ENCODE results near the gene SLC9A7. TPM values are rescaled to one million over a fixed set of nuclear protein-coding genes. Genes with fewer than 3 reads are reported as not detected.
"Not testable (repeated sequence)": the region's sequence is repeated elsewhere in the genome, so short reads cannot be mapped to it uniquely, and the experiment has no call there.

SLC9A7 gene
- polyA plus RNA-seq, 4 donors = under 0.01 to 2.8 (median 1.4) TPM

DNA sequence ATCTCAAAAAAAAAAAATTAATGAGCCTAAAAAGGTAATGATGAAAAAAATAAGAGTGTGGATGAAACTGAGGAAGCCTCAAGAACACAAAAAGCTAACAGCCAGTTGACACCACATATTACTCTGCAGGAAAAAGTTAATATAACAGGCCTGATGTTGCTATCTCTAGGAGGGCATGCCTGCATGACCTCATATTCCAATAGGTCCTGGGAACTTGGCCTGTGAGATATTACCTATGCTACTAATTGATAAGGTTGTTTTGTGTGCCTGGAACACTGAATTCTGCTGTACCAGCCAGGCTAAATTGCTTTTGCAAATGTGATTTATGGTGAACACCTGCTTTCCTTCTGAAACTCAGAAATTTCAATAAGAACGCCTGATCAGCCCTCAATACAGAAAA, 15.9 kb downstream of the SLC9A7 start:
- no peaks in the 10 kb centered on the region for H3K4me1 ChIP-seq (ENCODE audit: control insufficient read depth in 3 of 3, insufficient read depth in 2 of 3, low read depth in 1 of 3, low read length in 2 of 3)
- no peak overlapping the region for H3K4me3 ChIP-seq (ENCODE audit: low read depth in 1 of 3, low read length in 3 of 3)
- DNase-seq = no peak
- no peaks in the 10 kb centered on the region for H3K27me3 ChIP-seq (ENCODE audit: control insufficient read depth in 3 of 3, insufficient read depth in 3 of 3, low read length in 3 of 3)
- H3K36me3 ChIP-seq (ENCODE audit: control insufficient read depth in 3 of 3, insufficient read depth in 2 of 3, low read depth in 1 of 3, low read length in 3 of 3) = no peaks in the 10 kb centered on the region
- whole genome bisulfite sequencing, 3 donors = 63 to 95% (median 76%) methylated on average over 1 of the region's 1 CpG
- FAIRE-seq = no peak
- no peak overlapping the region for H3K27ac ChIP-seq (ENCODE audit: low read depth in 1 of 3, low read length in 2 of 3)
- no peaks in the 10 kb centered on the region for H3K9me3 ChIP-seq (ENCODE audit: control insufficient read depth in 2 of 2, insufficient read depth in 1 of 2, low read depth in 1 of 2, low read length in 1 of 2)

DNA sequence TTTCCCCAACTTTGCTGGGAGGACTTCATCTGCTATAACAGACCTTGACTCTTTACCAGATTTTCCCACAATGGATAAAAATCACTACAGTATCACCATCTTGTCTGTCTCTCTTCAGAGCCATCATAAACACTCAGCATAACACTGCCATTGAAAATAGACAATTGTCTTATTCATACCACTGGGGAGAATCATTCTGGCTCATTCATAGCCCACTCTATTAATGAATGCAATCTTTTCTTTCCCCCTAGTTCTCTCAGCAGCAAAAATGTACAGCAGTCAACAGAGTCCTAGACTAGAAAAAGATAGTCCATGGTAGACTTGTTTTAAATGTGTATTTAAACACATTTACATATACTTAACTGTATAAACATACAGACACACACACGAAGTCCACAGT, 19.2 kb downstream of the SLC9A7 start:
- no peaks in the 10 kb centered on the region for H3K36me3 ChIP-seq (ENCODE audit: control insufficient read depth in 3 of 3, insufficient read depth in 2 of 3, low read depth in 1 of 3, low read length in 3 of 3)
- H3K4me1 ChIP-seq (ENCODE audit: control insufficient read depth in 3 of 3, insufficient read depth in 2 of 3, low read depth in 1 of 3, low read length in 2 of 3) = no peaks in the 10 kb centered on the region
- DNase-seq (no peak), FAIRE-seq (no peak)
- WGBS, 3 donors = 57 to 77% (median 63%) methylated on average over 1 of the region's 1 CpG
- peaks cover 0 to 10% of the 10 kb centered on the region in 2 donors for H3K9me3 ChIP-seq (ENCODE audit: control insufficient read depth in 2 of 2, insufficient read depth in 1 of 2, low read depth in 1 of 2, low read length in 1 of 2)
- no peaks in the 10 kb centered on the region for H3K27me3 ChIP-seq (ENCODE audit: control insufficient read depth in 3 of 3, insufficient read depth in 3 of 3, low read length in 3 of 3)
- no peak overlapping the region for H3K27ac ChIP-seq (ENCODE audit: low read depth in 1 of 3, low read length in 2 of 3)
- no peak overlapping the region for H3K4me3 ChIP-seq (ENCODE audit: low read depth in 1 of 3, low read length in 3 of 3)

DNA sequence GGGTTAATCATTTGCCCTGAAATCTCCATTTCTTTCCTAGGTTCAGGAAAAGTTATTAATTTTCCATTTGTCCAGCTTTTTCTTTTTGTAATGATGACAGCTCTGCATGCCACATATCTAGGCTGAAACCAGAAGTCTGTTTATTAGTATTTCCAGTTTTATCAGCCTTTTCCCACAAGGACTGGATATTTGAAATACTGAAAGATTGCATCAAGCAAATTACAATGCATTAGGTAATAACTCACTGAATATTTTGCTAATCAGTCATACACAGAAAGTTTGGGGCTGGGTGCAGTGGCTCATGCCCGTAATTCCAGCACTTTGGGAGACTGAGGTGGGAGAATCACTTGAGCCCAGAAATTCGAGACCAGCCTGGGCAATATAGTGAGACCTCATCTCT, 21.5 kb downstream of the SLC9A7 start:
- Histone ChIP-seq H3K36me3 (ENCODE audit: control insufficient read depth in 3 of 3, insufficient read depth in 2 of 3, low read depth in 1 of 3, low read length in 3 of 3) (no peaks in the 10 kb centered on the region), H3K4me1 (ENCODE audit: control insufficient read depth in 3 of 3, insufficient read depth in 2 of 3, low read depth in 1 of 3, low read length in 2 of 3) (no peaks in the 10 kb centered on the region), H3K27me3 (ENCODE audit: control insufficient read depth in 3 of 3, insufficient read depth in 3 of 3, low read length in 3 of 3) (no peaks in the 10 kb centered on the region), H3K9me3 (ENCODE audit: control insufficient read depth in 2 of 2, insufficient read depth in 1 of 2, low read depth in 1 of 2, low read length in 1 of 2) (peaks cover 0 to 10% of the 10 kb centered on the region in 2 donors), H3K4me3 (ENCODE audit: low read depth in 1 of 3, low read length in 3 of 3) (no peak overlapping the region), H3K27ac (ENCODE audit: low read depth in 1 of 3, low read length in 2 of 3) (no peak overlapping the region)
- no peak for FAIRE-seq
- no peak for DNase-seq
- WGBS, 3 donors = 21 to 50% (median 37%) methylated on average over 2 of the region's 2 CpGs

- DNase-seq = no peak
These were observed 21.9 kb downstream of the SLC9A7 start for GRCh38 chrX:46737041-46737440.

DNA sequence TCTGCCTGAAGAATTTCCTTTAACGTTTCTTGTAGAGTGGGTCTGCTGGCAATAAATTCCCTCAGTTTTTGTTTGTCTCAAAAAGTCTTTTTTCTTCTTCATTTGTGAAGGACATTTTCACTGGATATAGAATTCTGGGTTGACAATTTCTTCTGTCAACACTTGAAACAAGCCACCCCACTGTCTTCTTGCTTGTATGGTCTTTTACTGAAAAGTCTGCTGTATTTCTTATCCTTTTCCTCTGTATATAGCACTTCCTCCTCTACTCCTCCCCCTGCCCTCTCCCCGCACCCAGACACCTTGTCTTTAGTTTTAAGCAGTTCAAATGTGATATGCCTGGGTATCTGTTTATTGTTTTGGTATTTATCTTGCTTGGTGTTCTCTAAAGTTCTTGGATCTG, 23.3 kb downstream of the SLC9A7 start:
- FAIRE-seq (no peak), DNase-seq (no peak)
- H3K9me3 ChIP-seq (ENCODE audit: control insufficient read depth in 2 of 2, insufficient read depth in 1 of 2, low read depth in 1 of 2, low read length in 1 of 2) = peaks cover 0 to 10% of the 10 kb centered on the region in 2 donors
- WGBS, 3 donors = 74 to 88% (median 85%) methylated on average over 2 of the region's 2 CpGs
- no peak overlapping the region for H3K4me3 ChIP-seq (ENCODE audit: low read depth in 1 of 3, low read length in 3 of 3)
- H3K27me3 ChIP-seq (ENCODE audit: control insufficient read depth in 3 of 3, insufficient read depth in 3 of 3, low read length in 3 of 3) = no peaks in the 10 kb centered on the region
- no peaks in the 10 kb centered on the region for H3K4me1 ChIP-seq (ENCODE audit: control insufficient read depth in 3 of 3, insufficient read depth in 2 of 3, low read depth in 1 of 3, low read length in 2 of 3)
- no peak overlapping the region for H3K27ac ChIP-seq (ENCODE audit: low read depth in 1 of 3, low read length in 2 of 3)
- H3K36me3 ChIP-seq (ENCODE audit: control insufficient read depth in 3 of 3, insufficient read depth in 2 of 3, low read depth in 1 of 3, low read length in 3 of 3) = no peaks in the 10 kb centered on the region

More at GRCh38 chrX:46737041-46737440, 21.9 kb downstream of the SLC9A7 start:
- Histone ChIP-seq H3K4me3 (ENCODE audit: low read depth in 1 of 3, low read length in 3 of 3) (no peak overlapping the region), H3K36me3 (ENCODE audit: control insufficient read depth in 3 of 3, insufficient read depth in 2 of 3, low read depth in 1 of 3, low read length in 3 of 3) (no peaks in the 10 kb centered on the region), H3K27me3 (ENCODE audit: control insufficient read depth in 3 of 3, insufficient read depth in 3 of 3, low read length in 3 of 3) (no peaks in the 10 kb centered on the region), H3K9me3 (ENCODE audit: control insufficient read depth in 2 of 2, insufficient read depth in 1 of 2, low read depth in 1 of 2, low read length in 1 of 2) (peaks cover 0 to 10% of the 10 kb centered on the region in 2 donors), H3K27ac (ENCODE audit: low read depth in 1 of 3, low read length in 2 of 3) (no peak overlapping the region), H3K4me1 (ENCODE audit: control insufficient read depth in 3 of 3, insufficient read depth in 2 of 3, low read depth in 1 of 3, low read length in 2 of 3) (no peaks in the 10 kb centered on the region)
- no peak for FAIRE-seq

GRCh38 chrX:46733226-46733625, 25.7 kb downstream of the SLC9A7 start:
- Histone ChIP-seq H3K27me3 (ENCODE audit: control insufficient read depth in 3 of 3, insufficient read depth in 3 of 3, low read length in 3 of 3) (no peaks in the 10 kb centered on the region), H3K27ac (ENCODE audit: low read depth in 1 of 3, low read length in 2 of 3) (no peak overlapping the region), H3K4me3 (ENCODE audit: low read depth in 1 of 3, low read length in 3 of 3) (no peak overlapping the region), H3K36me3 (ENCODE audit: control insufficient read depth in 3 of 3, insufficient read depth in 2 of 3, low read depth in 1 of 3, low read length in 3 of 3) (no peaks in the 10 kb centered on the region), H3K4me1 (ENCODE audit: control insufficient read depth in 3 of 3, insufficient read depth in 2 of 3, low read depth in 1 of 3, low read length in 2 of 3) (no peaks in the 10 kb centered on the region), H3K9me3 (ENCODE audit: control insufficient read depth in 2 of 2, insufficient read depth in 1 of 2, low read depth in 1 of 2, low read length in 1 of 2) (peaks cover 0 to 10% of the 10 kb centered on the region in 2 donors)
- DNase-seq = no peak
- WGBS, 3 donors = 50 to 71% (median 56%) methylated on average over 1 of the region's 1 CpG
- FAIRE-seq = no peak

- FAIRE-seq (no peak), DNase-seq (no peak)
- Histone ChIP-seq H3K27ac (ENCODE audit: low read depth in 1 of 3, low read length in 2 of 3) (no peak overlapping the region), H3K4me1 (ENCODE audit: control insufficient read depth in 3 of 3, insufficient read depth in 2 of 3, low read depth in 1 of 3, low read length in 2 of 3) (no peaks in the 10 kb centered on the region), H3K36me3 (ENCODE audit: control insufficient read depth in 3 of 3, insufficient read depth in 2 of 3, low read depth in 1 of 3, low read length in 3 of 3) (no peaks in the 10 kb centered on the region), H3K27me3 (ENCODE audit: control insufficient read depth in 3 of 3, insufficient read depth in 3 of 3, low read length in 3 of 3) (no peaks in the 10 kb centered on the region), H3K4me3 (ENCODE audit: low read depth in 1 of 3, low read length in 3 of 3) (no peak overlapping the region), H3K9me3 (ENCODE audit: control insufficient read depth in 2 of 2, insufficient read depth in 1 of 2, low read depth in 1 of 2, low read length in 1 of 2) (peaks cover 0 to 2% of the 10 kb centered on the region in 2 donors)
- 58 to 75% (median 64%) methylated on average over 1 of the region's 1 CpG for WGBS, 3 donors
These were observed 28.2 kb downstream of the SLC9A7 start for GRCh38 chrX:46730765-46731164.

- Histone ChIP-seq H3K27ac (ENCODE audit: low read depth in 1 of 3, low read length in 2 of 3) (no peak overlapping the region), H3K9me3 (ENCODE audit: control insufficient read depth in 2 of 2, insufficient read depth in 1 of 2, low read depth in 1 of 2, low read length in 1 of 2) (no peaks in the 10 kb centered on the region), H3K4me3 (ENCODE audit: low read depth in 1 of 3, low read length in 3 of 3) (no peak overlapping the region), H3K4me1 (ENCODE audit: control insufficient read depth in 3 of 3, insufficient read depth in 2 of 3, low read depth in 1 of 3, low read length in 2 of 3) (no peaks in the 10 kb centered on the region), H3K27me3 (ENCODE audit: control insufficient read depth in 3 of 3, insufficient read depth in 3 of 3, low read length in 3 of 3) (no peaks in the 10 kb centered on the region), H3K36me3 (ENCODE audit: control insufficient read depth in 3 of 3, insufficient read depth in 2 of 3, low read depth in 1 of 3, low read length in 3 of 3) (no peaks in the 10 kb centered on the region)
- DNase-seq (no peak), FAIRE-seq (no peak)
- 78 to 91% (median 83%) methylated on average over 5 of the region's 5 CpGs for WGBS, 3 donors
These were observed 31.5 kb downstream of the SLC9A7 start for GRCh38 chrX:46727441-46727840.

GRCh38 chrX:46723569-46723927, 35.4 kb downstream of the SLC9A7 start:
- H3K4me3 ChIP-seq (ENCODE audit: low read depth in 1 of 3, low read length in 3 of 3); H3K9me3 ChIP-seq (ENCODE audit: control insufficient read depth in 2 of 2, insufficient read depth in 1 of 2, low read depth in 1 of 2, low read length in 1 of 2); H3K4me1 ChIP-seq (ENCODE audit: control insufficient read depth in 3 of 3, insufficient read depth in 2 of 3, low read depth in 1 of 3, low read length in 2 of 3); H3K36me3 ChIP-seq (ENCODE audit: control insufficient read depth in 3 of 3, insufficient read depth in 2 of 3, low read depth in 1 of 3, low read length in 3 of 3); H3K27ac ChIP-seq (ENCODE audit: low read depth in 1 of 3, low read length in 2 of 3); FAIRE-seq; H3K27me3 ChIP-seq (ENCODE audit: control insufficient read depth in 3 of 3, insufficient read depth in 3 of 3, low read length in 3 of 3); DNase-seq: not testable (repeated sequence)
- 78 to 82% (median 79%) methylated on average over 3 of the region's 3 CpGs for WGBS, 3 donors
